ENCODE measurements around the gene KIAA1614. TPM values are rescaled to one million over a fixed set of nuclear protein-coding genes. Genes with fewer than 3 reads are reported as not detected.

The KIAA1614 gene
- total RNA-seq, 4 donors from 2014 or later, result 1.0 to 17.1 (median 6.6) TPM

- H3K4me1 ChIP-seq, result no peaks in the 10 kb centered on the region
- DNase-seq, result no peak
- intact Hi-C loops (cut with DNase I; ENCODE audit: low total_unique reads), result no loop called here
- H3K27me3 ChIP-seq, result no peaks in the 10 kb centered on the region
- no peak overlapping the region for H3K27ac ChIP-seq
- TF ChIP-seq POLR2A (IDR thresholded peaks at IDR 0.05) (no peak), CTCF (IDR thresholded peaks at IDR 0.05) (no peak)
- no peaks in the 10 kb centered on the region for H3K9me3 ChIP-seq
- no peak overlapping the region for H3K4me3 ChIP-seq
- H3K36me3 ChIP-seq, result no peaks in the 10 kb centered on the region
Measured at GRCh38 chr1:180919183-180919700, 6.5 kb downstream of the KIAA1614 start.

- Histone ChIP-seq H3K36me3 (no peaks in the 10 kb centered on the region), H3K4me1 (no peaks in the 10 kb centered on the region), H3K9me3 (no peaks in the 10 kb centered on the region), H3K27me3 (no peaks in the 10 kb centered on the region), H3K4me3 (no peak overlapping the region), H3K27ac (no peak overlapping the region)
- TF ChIP-seq POLR2A (IDR thresholded peaks at IDR 0.05) (no peak), CTCF (IDR thresholded peaks at IDR 0.05) (no peak)
- intact Hi-C loops (cut with DNase I; ENCODE audit: low total_unique reads), result no loop called here
- DNase-seq, result no peak
Measured at GRCh38 chr1:180920193-180920592, 7.5 kb downstream of the KIAA1614 start.

GRCh38 chr1:180920702-180921101, 8.0 kb downstream of the KIAA1614 start:
- no peaks in the 10 kb centered on the region for H3K27me3 ChIP-seq
- no peak overlapping the region for H3K4me3 ChIP-seq
- intact Hi-C loops (cut with DNase I; ENCODE audit: low total_unique reads), result no loop called here
- no peaks in the 10 kb centered on the region for H3K36me3 ChIP-seq
- DNase-seq, result no peak
- H3K9me3 ChIP-seq, result no peaks in the 10 kb centered on the region
- no peaks in the 10 kb centered on the region for H3K4me1 ChIP-seq
- TF ChIP-seq POLR2A (IDR thresholded peaks at IDR 0.05), result no peak
- no peak for TF ChIP-seq CTCF (IDR thresholded peaks at IDR 0.05)
- H3K27ac ChIP-seq, result no peak overlapping the region

GRCh38 chr1:180921386-180921785, 8.7 kb downstream of the KIAA1614 start:
- Histone ChIP-seq H3K27ac (no peak overlapping the region), H3K36me3 (no peaks in the 10 kb centered on the region), H3K4me1 (no peaks in the 10 kb centered on the region), H3K4me3 (no peak overlapping the region), H3K27me3 (no peaks in the 10 kb centered on the region), H3K9me3 (no peaks in the 10 kb centered on the region)
- TF ChIP-seq POLR2A (IDR thresholded peaks at IDR 0.05) (no peak), CTCF (IDR thresholded peaks at IDR 0.05) (no peak)
- intact Hi-C loops (cut with DNase I; ENCODE audit: low total_unique reads), result no loop called here
- no peak for DNase-seq

- H3K27me3 ChIP-seq, result no peaks in the 10 kb centered on the region
- peaks cover 4 to 5% of the 10 kb centered on the region in 2 donors for H3K4me1 ChIP-seq
- no peak for TF ChIP-seq CTCF (IDR thresholded peaks at IDR 0.05)
- TF ChIP-seq POLR2A (IDR thresholded peaks at IDR 0.05), result no peak
- H3K9me3 ChIP-seq, result no peaks in the 10 kb centered on the region
- no peak overlapping the region for H3K4me3 ChIP-seq
- intact Hi-C loops (cut with DNase I; ENCODE audit: low total_unique reads), result no loop called here
- DNase-seq, result no peak
- H3K36me3 ChIP-seq, result no peaks in the 10 kb centered on the region
- no peak overlapping the region for H3K27ac ChIP-seq
Measured at GRCh38 chr1:180921891-180922630, 9.4 kb downstream of the KIAA1614 start.
